ENCODE measurements around the gene CERKL.

The CERKL gene

GRCh38 chr2:181596556-181596955, 60.3 kb downstream of the CERKL start:
- no peak overlapping the region for H3K4me3 ChIP-seq (replicated peaks; ENCODE audit: low read depth, low read length)
- no peak for DNase-seq (ENCODE audit: extremely low read depth, low read depth)
- TF ChIP-seq, protein P1, sequence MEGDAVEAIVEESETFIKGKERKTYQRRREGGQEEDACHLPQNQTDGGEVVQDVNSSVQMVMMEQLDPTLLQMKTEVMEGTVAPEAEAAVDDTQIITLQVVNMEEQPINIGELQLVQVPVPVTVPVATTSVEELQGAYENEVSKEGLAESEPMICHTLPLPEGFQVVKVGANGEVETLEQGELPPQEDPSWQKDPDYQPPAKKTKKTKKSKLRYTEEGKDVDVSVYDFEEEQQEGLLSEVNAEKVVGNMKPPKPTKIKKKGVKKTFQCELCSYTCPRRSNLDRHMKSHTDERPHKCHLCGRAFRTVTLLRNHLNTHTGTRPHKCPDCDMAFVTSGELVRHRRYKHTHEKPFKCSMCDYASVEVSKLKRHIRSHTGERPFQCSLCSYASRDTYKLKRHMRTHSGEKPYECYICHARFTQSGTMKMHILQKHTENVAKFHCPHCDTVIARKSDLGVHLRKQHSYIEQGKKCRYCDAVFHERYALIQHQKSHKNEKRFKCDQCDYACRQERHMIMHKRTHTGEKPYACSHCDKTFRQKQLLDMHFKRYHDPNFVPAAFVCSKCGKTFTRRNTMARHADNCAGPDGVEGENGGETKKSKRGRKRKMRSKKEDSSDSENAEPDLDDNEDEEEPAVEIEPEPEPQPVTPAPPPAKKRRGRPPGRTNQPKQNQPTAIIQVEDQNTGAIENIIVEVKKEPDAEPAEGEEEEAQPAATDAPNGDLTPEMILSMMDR (IDR thresholded peaks at IDR 0.05; ENCODE audit: low read depth, low read length, missing control alignments), result no peak

DNA sequence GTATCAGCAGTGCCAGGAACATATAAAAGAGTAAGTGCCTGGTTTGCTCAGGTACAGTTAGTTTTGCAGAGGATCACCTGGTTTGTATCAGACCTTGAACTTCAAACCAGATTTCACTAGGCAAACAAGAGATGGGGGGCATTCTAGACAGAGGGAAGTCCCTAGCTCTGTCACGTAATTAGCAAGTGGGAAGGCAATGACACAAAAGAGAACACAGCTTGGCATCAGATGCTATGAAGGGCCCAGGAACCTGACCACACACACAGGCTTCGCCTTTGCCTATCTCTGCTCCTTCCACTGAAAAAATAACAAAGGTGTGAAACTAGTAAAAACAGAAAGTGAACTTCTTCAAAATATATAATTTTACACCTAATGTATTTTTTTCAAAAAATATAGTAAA, 62.6 kb downstream of the CERKL start:
- TF ChIP-seq, protein P1 (IDR thresholded peaks at IDR 0.05; ENCODE audit: low read depth, low read length, missing control alignments), result no peak
- DNase-seq (ENCODE audit: extremely low read depth, low read depth), result no peak

GRCh38 chr2:181589779-181590178, 67.1 kb downstream of the CERKL start:
- TF ChIP-seq, protein P1 (IDR thresholded peaks at IDR 0.05; ENCODE audit: low read depth, low read length, missing control alignments), result no peak
- no peak overlapping the region for H3K4me3 ChIP-seq (replicated peaks; ENCODE audit: low read depth, low read length)

More for the DNA sequence above, 62.6 kb downstream of the CERKL start:
- H3K4me3 ChIP-seq (replicated peaks; ENCODE audit: low read depth, low read length), result no peak overlapping the region

DNA sequence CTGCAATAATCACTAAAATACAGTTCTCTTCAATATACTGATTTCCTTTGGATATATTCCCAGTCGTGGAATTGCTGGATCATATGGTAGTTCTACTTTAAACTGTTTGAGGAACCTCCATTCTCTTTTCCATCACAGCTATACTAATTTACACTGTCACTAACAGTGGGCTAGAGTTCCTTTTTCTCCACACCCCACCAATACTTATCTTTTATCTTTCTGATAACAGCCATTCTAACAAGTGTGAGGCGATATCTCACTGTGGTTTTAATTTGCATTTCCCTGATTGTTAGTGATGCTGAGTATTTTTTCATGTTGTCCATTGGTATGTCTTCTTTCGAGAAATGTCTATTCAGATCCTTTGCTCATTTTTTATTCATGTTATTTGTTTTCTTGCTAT, 68.4 kb downstream of the CERKL start:
- TF ChIP-seq, protein P1 (IDR thresholded peaks at IDR 0.05; ENCODE audit: low read depth, low read length, missing control alignments), result no peak
- no peak overlapping the region for H3K4me3 ChIP-seq (replicated peaks; ENCODE audit: low read depth, low read length)
- DNase-seq (ENCODE audit: extremely low read depth, low read depth), result no peak

More at GRCh38 chr2:181589779-181590178, 67.1 kb downstream of the CERKL start:
- no peak for DNase-seq (ENCODE audit: extremely low read depth, low read depth)

DNA sequence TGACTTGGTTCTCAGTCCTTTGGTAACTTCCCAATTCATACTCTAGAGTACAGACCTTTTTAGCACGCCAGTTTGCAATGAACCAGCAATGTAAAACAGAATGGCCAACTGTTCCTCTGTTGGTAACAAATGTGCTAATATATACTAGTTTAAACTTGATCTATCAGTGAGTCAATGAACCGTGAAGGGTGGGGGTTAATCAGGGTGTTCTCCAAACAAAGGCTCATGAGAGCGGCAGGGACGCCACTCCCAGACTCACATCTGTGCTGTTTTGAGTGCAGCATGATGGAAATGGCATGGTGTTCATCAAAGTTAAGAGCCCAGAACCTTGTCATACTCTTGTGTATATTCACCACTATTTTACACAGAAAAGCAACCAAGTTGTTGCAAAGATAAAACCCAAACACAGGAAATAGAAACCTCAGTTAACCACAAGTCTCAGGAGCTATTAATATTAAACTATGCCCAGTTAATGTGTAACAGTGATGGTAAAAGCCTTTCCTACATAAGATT, 70.3 kb downstream of the CERKL start:
- TF ChIP-seq, protein P1 (IDR thresholded peaks at IDR 0.05; ENCODE audit: low read depth, low read length, missing control alignments), result no peak
- DNase-seq (ENCODE audit: extremely low read depth, low read depth), result no peak
- H3K4me3 ChIP-seq (replicated peaks; ENCODE audit: low read depth, low read length), result no peak overlapping the region

- no peak overlapping the region for H3K4me3 ChIP-seq (replicated peaks; ENCODE audit: low read depth, low read length)
- DNase-seq (ENCODE audit: extremely low read depth, low read depth), result no peak
- TF ChIP-seq, protein P1 (IDR thresholded peaks at IDR 0.05; ENCODE audit: low read depth, low read length, missing control alignments), result no peak
Observed at GRCh38 chr2:181585732-181586131, 71.2 kb downstream of the CERKL start.

DNA sequence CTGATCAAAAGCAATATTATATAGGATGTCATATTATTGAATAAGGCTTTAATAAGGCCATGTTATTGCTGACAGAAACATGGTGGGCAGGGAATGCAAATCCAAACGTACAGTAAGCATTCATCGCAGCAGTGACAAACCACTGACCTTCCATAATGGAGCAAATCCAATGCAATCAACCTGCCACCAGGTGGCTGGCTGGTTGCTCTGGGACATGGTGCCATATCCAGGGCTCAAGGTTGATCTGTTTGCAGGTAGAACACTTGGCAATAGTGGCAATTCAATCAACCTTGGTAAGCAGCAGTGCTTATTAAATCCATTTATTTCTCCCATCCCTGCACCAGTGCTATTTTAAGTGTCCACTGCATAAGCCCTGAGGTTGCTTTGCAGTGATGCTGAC, 75.4 kb downstream of the CERKL start:
- DNase-seq (ENCODE audit: extremely low read depth, low read depth), result no peak
- no peak overlapping the region for H3K4me3 ChIP-seq (replicated peaks; ENCODE audit: low read depth, low read length)
- TF ChIP-seq, protein P1 (IDR thresholded peaks at IDR 0.05; ENCODE audit: low read depth, low read length, missing control alignments), result peak; percentile 4
